Cardiac fibroblast (primary cell): ENCODE data around the gene SCN10A.

Experiments used
- DNase-seq, 2 donors: peaks; one replicate each; pipeline versions ENCODE4 v3.0.0 to v3.0.0-alpha.2; 2010; ENCODE audit warnings: low read depth in 2 of 2
- H3K4me3 ChIP-seq, 2 donors: replicated peaks in 1 of 2; 1 replicate in 1 of 2; 2 replicates in 1 of 2; pipeline ENCODE4 v1.5.1; 2011; ENCODE audit warnings: low read depth in 2 of 2, low read length in 2 of 2, mild to moderate bottlenecking in 2 of 2, moderate library complexity in 1 of 2
- CTCF ChIP-seq: IDR thresholded peaks from one replicate; pipeline ENCODE4 v1.5.1; 2011; ENCODE audit warnings: low read depth, mild to moderate bottlenecking, low read length, inconsistent platforms

The SCN10A gene

DNA sequence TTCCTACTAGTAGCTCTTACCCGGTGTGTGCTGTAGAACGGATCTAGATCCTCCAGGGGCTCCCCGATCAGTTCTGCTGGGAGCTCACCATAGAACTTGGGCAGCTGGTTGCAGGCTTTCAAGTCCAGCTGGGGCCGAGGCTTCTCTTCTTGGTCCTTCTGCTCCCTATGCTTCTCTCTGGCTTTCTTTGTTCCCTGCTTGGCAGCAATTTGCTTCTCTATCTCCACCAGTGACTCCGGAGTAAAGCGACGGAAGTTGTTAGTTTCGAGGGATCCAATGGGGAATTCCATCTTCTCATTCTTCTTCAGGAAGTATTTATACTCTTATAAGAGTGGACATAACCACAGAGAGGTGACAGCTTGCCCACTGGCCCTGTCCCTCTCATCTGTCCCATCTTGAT lies 22.3 kb downstream of the SCN10A start:
- no peak overlapping the region for H3K4me3 ChIP-seq
- TF ChIP-seq CTCF = no peak
- no peak for DNase-seq

DNA sequence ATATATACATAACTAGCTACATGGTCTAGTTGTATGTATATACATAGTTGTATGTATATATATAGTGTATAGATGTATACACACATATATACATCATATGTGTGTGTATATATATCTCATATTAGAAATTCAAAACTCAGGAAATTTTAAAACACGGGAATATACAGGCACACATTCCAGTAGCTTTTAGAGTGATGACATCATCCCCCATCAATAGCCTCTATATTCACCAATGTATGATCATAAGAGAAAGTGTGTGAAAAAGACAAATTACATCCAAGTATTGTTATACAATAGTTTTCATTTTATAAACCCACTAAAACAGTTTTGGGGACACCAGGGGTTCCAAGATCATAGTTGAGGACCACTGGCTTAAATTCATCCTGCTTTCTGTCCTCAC lies 23.0 kb downstream of the SCN10A start:
- no peak overlapping the region for H3K4me3 ChIP-seq
- DNase-seq = no peak
- no peak for TF ChIP-seq CTCF

DNA sequence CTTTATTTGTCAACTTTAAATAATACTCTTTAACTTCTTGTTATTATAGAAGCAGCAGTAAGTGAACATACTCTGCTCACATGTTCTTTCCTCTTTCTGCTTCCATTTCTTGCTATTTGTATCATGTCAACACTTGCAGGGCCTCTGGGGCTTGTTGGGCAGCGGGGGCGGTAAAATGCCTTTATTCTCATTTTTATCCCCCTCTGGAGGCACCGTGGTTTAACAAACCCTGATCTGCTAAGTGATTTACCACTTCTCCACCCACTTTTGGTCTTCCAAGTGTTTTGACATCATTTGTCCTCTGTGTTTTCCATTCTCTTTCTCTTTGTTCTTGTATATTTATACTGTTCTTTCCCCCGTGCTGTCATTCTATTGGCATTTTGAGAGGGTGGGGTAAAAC lies 33.9 kb downstream of the SCN10A start:
- TF ChIP-seq CTCF = no peak
- peak; percentile 21 to 32 for DNase-seq
- H3K4me3 ChIP-seq = no peak overlapping the region

DNA sequence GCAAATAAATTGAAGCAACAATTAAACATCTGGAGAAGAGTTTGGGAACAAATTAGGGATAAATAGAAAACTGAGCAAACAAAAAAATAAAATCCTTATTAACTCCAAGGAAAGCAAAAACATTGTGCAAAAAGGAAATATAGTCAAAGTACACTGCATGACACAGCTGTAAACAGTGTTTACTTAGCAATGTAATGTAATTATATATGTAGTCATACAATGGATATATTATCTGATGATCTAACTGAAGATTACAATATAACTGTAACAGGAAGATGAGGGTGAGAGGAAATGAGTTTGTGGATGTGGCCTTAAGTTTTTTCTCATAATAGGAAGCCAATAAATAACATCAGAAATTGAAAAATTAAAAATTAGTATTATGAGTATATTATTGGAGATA lies 42.5 kb downstream of the SCN10A start:
- no peak overlapping the region for H3K4me3 ChIP-seq
- no peak for DNase-seq
- no peak for TF ChIP-seq CTCF

GRCh38 chr3:38763569-38763968 lies 52.4 kb downstream of the SCN10A start:
- H3K4me3 ChIP-seq = no peak overlapping the region
- no peak for DNase-seq
- no peak for TF ChIP-seq CTCF

DNA sequence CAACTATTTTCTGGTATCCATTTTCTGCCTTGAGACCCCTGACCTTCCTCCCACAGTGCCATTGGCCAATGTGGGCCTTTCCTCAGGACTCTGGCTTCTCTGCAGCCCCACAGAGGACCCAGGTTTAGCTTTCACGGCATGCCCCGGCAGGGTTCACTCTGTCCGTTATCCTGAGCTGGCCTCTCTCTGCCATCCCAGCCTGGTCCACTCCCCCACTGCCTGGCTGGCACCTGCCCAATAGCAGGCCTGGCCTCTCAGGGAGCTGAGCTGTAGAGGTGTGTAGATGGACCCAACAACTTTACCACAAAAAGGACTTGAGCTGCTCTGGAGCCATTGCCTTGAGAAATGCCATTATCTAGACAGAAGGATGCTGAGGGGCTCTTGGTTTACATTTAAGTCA lies 57.5 kb downstream of the SCN10A start:
- no peak for TF ChIP-seq CTCF
- no peak overlapping the region for H3K4me3 ChIP-seq

GRCh38 chr3:38757721-38758120 lies 58.3 kb downstream of the SCN10A start:
- no peak for TF ChIP-seq CTCF
- H3K4me3 ChIP-seq = no peak overlapping the region
- DNase-seq = no peak

More for the DNA sequence above, 57.5 kb downstream of the SCN10A start:
- DNase-seq = no peak
